ENCODE results near the gene GPSM3. TPM values are rescaled to one million over a fixed set of nuclear protein-coding genes. Genes with fewer than 3 reads are reported as not detected.

The GPSM3 gene
- 5.4 and 7.7 TPM in 2 replicates for total RNA-seq (2014; rRNA removed; shearing (Covaris generic))
- polyA plus RNA-seq (2016; fragmentation: Nextera tagmentation; extraction: Ambion mirVana): 6.8 and 7.3 TPM in 2 replicates

DNA sequence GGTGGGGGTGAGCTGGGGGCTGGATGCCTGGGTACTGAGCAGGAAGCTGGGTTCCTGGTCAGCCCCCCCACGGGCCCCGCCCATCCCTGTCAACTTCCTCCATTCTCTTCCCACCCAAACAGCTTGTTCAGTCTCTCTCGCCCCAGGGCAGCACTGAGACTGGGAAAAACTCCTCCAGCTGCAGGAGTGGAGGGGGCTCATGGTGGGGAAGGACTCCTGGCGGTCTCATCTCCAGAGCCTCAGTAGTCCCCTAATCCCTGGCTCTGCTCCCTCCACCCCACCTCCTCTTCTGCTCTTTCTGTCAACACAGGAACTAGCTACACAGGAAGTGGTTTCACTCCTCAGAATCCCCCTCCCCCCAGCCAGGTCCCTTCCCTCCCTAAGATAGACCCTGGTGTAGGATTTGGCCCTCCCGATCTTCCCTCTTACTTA is at the start of gene GPSM3:
TSS of gene GPSM3 (minus strand) at position 36 of the 432 bp plus-strand sequence. CDS start 130 bp downstream, outside the sequence.
- Histone ChIP-seq H3K27me3 (replicated peaks; ENCODE audit: insufficient read depth) (no peaks in the 10 kb centered on the region), H4K20me1 (ENCODE audit: insufficient read depth) (no peaks in the 10 kb centered on the region), H3K27ac (peak within 1 kb of the TSS; percentile 24), H3K4me3 (peak within 1 kb of the TSS; percentile 36; the same call in 1 of the 2 replicates), H3K9me2 (ENCODE audit: insufficient read depth) (no peaks in the 10 kb centered on the region), H3K4me1 (ENCODE audit: insufficient read depth) (peaks cover 28% of the 10 kb centered on the region), H2AFZ (peak within 1 kb of the TSS; percentile 77), H3K36me3 (ENCODE audit: low read depth) (no peaks in the 10 kb centered on the region), H3K4me2 (ENCODE audit: unreplicated experiment) (peak within 1 kb of the TSS; percentile 31), H3K79me2 (ENCODE audit: insufficient read depth) (peaks cover 29% of the 10 kb centered on the region), H3K9me3 (ENCODE audit: low read depth) (no peaks in the 10 kb centered on the region), H3K9ac (peak within 1 kb of the TSS; percentile 46), H3F3A (ENCODE audit: insufficient read depth) (peaks cover 17% of the 10 kb centered on the region)
- in situ Hi-C loops (cut with MboI): no loop called here
- 32 to 51% methylated on average over 3 to 5 of the region's 5 CpGs for WGBS, 2 experiments (ENCODE audit: low coverage in 1 of 2, low lambda C conversion rate in 2 of 2, missing lambda C conversion rate in 2 of 2)
- TF ChIP-seq EZH2phosphoT487 (IDR thresholded peaks at IDR 0.05; ENCODE audit: insufficient read depth, low read depth): no peak
- TF ChIP-seq EZH2 (IDR thresholded peaks at IDR 0.05; ENCODE audit: insufficient read depth, poor library complexity, severe bottlenecking): no peak
- DNase-seq: peak; percentile 25

- H3K27me3 ChIP-seq (replicated peaks; ENCODE audit: insufficient read depth): no peaks in the 10 kb centered on the region
- no peaks in the 10 kb centered on the region for H4K20me1 ChIP-seq (ENCODE audit: insufficient read depth)
- H3K4me1 ChIP-seq (ENCODE audit: insufficient read depth): peaks cover 5% of the 10 kb centered on the region; the same call in 1 of the 2 replicates
- no peaks in the 10 kb centered on the region for H3K9me3 ChIP-seq (ENCODE audit: low read depth)
- no peak for DNase-seq
- H2AFZ ChIP-seq: no peak overlapping the region
- no peak overlapping the region for H3K27ac ChIP-seq
- no peak overlapping the region for H3K4me3 ChIP-seq
- no peaks in the 10 kb centered on the region for H3K79me2 ChIP-seq (ENCODE audit: insufficient read depth)
- no peak overlapping the region for H3K9ac ChIP-seq
- 95 to 100% methylated on average over 1 of the region's 1 CpG for WGBS, 2 experiments (ENCODE audit: low coverage in 1 of 2, low lambda C conversion rate in 2 of 2, missing lambda C conversion rate in 2 of 2)
- in situ Hi-C loops (cut with MboI): loop anchor here (25.0 kb wide), 1 partner anchor 172 kb away; the partner anchor contains the start of gene BTNL2
- TF ChIP-seq EZH2phosphoT487 (IDR thresholded peaks at IDR 0.05; ENCODE audit: insufficient read depth, low read depth) (no peak), EZH2 (IDR thresholded peaks at IDR 0.05; ENCODE audit: insufficient read depth, poor library complexity, severe bottlenecking) (no peak)
- H3K36me3 ChIP-seq (ENCODE audit: low read depth): no peaks in the 10 kb centered on the region
- H3F3A ChIP-seq (ENCODE audit: insufficient read depth): no peaks in the 10 kb centered on the region
- H3K9me2 ChIP-seq (ENCODE audit: insufficient read depth): no peaks in the 10 kb centered on the region
- H3K4me2 ChIP-seq (ENCODE audit: unreplicated experiment): no peak overlapping the region
These were observed 48.2 kb upstream of the GPSM3 start for GRCh38 chr6:32240686-32241085.

DNA sequence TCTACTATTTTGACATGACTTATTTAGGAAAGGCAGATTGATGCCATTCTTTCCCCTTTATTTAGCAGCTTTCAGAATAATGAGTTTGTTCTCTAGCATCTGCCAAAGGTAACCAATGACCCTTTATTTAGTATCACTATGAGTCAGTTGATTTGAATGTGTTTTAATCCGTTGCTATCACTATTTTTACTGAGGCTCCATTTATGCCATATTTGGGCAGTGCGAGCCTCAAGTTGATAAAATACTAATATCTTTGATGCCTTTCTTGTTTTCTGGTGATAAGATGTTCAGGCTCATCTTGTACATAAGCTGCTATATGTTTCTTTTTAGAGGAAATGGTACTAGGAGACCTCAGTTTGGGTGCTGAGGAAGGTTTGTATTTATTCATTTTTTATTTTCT is 47.0 kb upstream of the GPSM3 start:
- 74 to 81% methylated on average over 2 of the region's 2 CpGs for WGBS, 2 experiments (ENCODE audit: low coverage in 1 of 2, low lambda C conversion rate in 2 of 2, missing lambda C conversion rate in 2 of 2)
- H2AFZ ChIP-seq: no peak overlapping the region
- DNase-seq: no peak
- no peak overlapping the region for H3K27ac ChIP-seq
- H3K36me3 ChIP-seq (ENCODE audit: low read depth): no peaks in the 10 kb centered on the region
- no peak for TF ChIP-seq EZH2 (IDR thresholded peaks at IDR 0.05; ENCODE audit: insufficient read depth, poor library complexity, severe bottlenecking)
- TF ChIP-seq EZH2phosphoT487 (IDR thresholded peaks at IDR 0.05; ENCODE audit: insufficient read depth, low read depth): no peak
- no peaks in the 10 kb centered on the region for H3F3A ChIP-seq (ENCODE audit: insufficient read depth)
- H3K9me2 ChIP-seq (ENCODE audit: insufficient read depth): no peaks in the 10 kb centered on the region
- no peaks in the 10 kb centered on the region for H3K27me3 ChIP-seq (replicated peaks; ENCODE audit: insufficient read depth)
- in situ Hi-C loops (cut with MboI): loop anchor here (25.0 kb wide), 1 partner anchor 173 kb away; the partner anchor contains the start of gene BTNL2
- no peaks in the 10 kb centered on the region for H3K79me2 ChIP-seq (ENCODE audit: insufficient read depth)
- no peak overlapping the region for H3K4me2 ChIP-seq (ENCODE audit: unreplicated experiment)
- H3K4me1 ChIP-seq (ENCODE audit: insufficient read depth): peaks cover 3% of the 10 kb centered on the region; the same call in 1 of the 2 replicates
- no peak overlapping the region for H3K4me3 ChIP-seq
- H3K9me3 ChIP-seq (ENCODE audit: low read depth): no peaks in the 10 kb centered on the region
- H4K20me1 ChIP-seq (ENCODE audit: insufficient read depth): no peaks in the 10 kb centered on the region
- no peak overlapping the region for H3K9ac ChIP-seq

- H3K9me3 ChIP-seq (ENCODE audit: low read depth): no peaks in the 10 kb centered on the region
- no peaks in the 10 kb centered on the region for H3K79me2 ChIP-seq (ENCODE audit: insufficient read depth)
- no peak overlapping the region for H3K4me2 ChIP-seq (ENCODE audit: unreplicated experiment)
- DNase-seq: no peak
- H2AFZ ChIP-seq: no peak overlapping the region
- no peaks in the 10 kb centered on the region for H3F3A ChIP-seq (ENCODE audit: insufficient read depth)
- 29 to 32% methylated on average over 4 of the region's 4 CpGs for WGBS, 2 experiments (ENCODE audit: low coverage in 1 of 2, low lambda C conversion rate in 2 of 2, missing lambda C conversion rate in 2 of 2)
- H3K27ac ChIP-seq: no peak overlapping the region
- no peak overlapping the region for H3K4me3 ChIP-seq
- in situ Hi-C loops (cut with MboI): loop anchor here (25.0 kb wide), 1 partner anchor 177 kb away; the partner anchor contains the start of gene BTNL2
- no peaks in the 10 kb centered on the region for H4K20me1 ChIP-seq (ENCODE audit: insufficient read depth)
- no peaks in the 10 kb centered on the region for H3K36me3 ChIP-seq (ENCODE audit: low read depth)
- H3K9me2 ChIP-seq (ENCODE audit: insufficient read depth): no peaks in the 10 kb centered on the region
- H3K4me1 ChIP-seq (ENCODE audit: insufficient read depth): no peaks in the 10 kb centered on the region
- H3K9ac ChIP-seq: no peak overlapping the region
- H3K27me3 ChIP-seq (replicated peaks; ENCODE audit: insufficient read depth): no peaks in the 10 kb centered on the region
- TF ChIP-seq EZH2phosphoT487 (IDR thresholded peaks at IDR 0.05; ENCODE audit: insufficient read depth, low read depth) (no peak), EZH2 (IDR thresholded peaks at IDR 0.05; ENCODE audit: insufficient read depth, poor library complexity, severe bottlenecking) (no peak)
These were observed 42.5 kb upstream of the GPSM3 start for GRCh38 chr6:32234934-32235333.

Data from GM23248 (cell line).